GM12878 (cell line): ENCODE measurements around the gene HOXB1. TPM values are rescaled to one million over a fixed set of nuclear protein-coding genes. Genes with fewer than 3 reads are reported as not detected.

Experiments
- ATAC-seq: fragments of 200-7000 bp; cut with Tn5 transposase; 3 replicates; pipeline ENCODE4 v1.9.1; 2020; ENCODE audit warnings: mild to moderate bottlenecking, moderate library complexity
- BruUV-seq: library from RNA; stranded (reverse); fragments of 400-500 nt; replicated peaks from 2 replicates; lab custom pipeline; 2021; lab: Mats Ljungman, UMichigan
- CTCF ChIA-PET: fragments of 300-600 bp; sonication (Branson Sonifier 250); formaldehyde crosslinking; extraction: SDS; loops from one replicate; lab custom pipeline; 2021; ENCODE audit warnings: inconsistent platforms; lab: Yijun Ruan, JAX
- POLR2A ChIA-PET: fragments of 350-600 bp; formaldehyde crosslinking; extraction: SDS; loops from one replicate; lab custom pipeline; 2021; ENCODE audit warnings: inconsistent platforms; lab: Charles Lee
- RAD21 ChIA-PET: fragments of 300-600 bp; sonication (Branson Sonifier 250); formaldehyde crosslinking; loops from one replicate; lab custom pipeline; 2023; ENCODE audit warnings: antibody characterized with exemption; ENCODE audit not compliant: unreplicated experiment; lab: Charles Lee
- SMC1A ChIA-PET: fragments of 300-600 bp; sonication (Branson Sonifier 250); formaldehyde crosslinking; loops from one replicate; lab custom pipeline; 2023; ENCODE audit not compliant: unreplicated experiment, uncharacterized antibody; lab: Charles Lee
- DNase-seq: peaks from one replicate; pipeline ENCODE4 v3.0.0-alpha.2; 2011; ENCODE audit warnings: low read depth, low spot score
- FAIRE-seq: peaks from 3 replicates; lab custom pipeline; 2011; peaks lifted over from hg19 to GRCh38; lab: Jason Lieb, UNC
- H2AFZ ChIP-seq: 2 replicates; pipeline ENCODE4 v1.6.0; 2011; ENCODE audit warnings: low read depth, low read length, control low read depth; ENCODE audit not compliant: control insufficient read depth
- H3K27ac ChIP-seq: 2 replicates; pipeline ENCODE4 v1.5.1; 2011; ENCODE audit warnings: control low read depth; ENCODE audit not compliant: control insufficient read depth, insufficient read depth
- H3K27me3 ChIP-seq, 2 experiments: replicated peaks in 1 of 2; 2 replicates each; pipeline versions ENCODE4 v1.6.0 to v1.6.1; 2011; ENCODE audit warnings: low read length in 1 of 2; ENCODE audit not compliant: control insufficient read depth in 2 of 2, insufficient read depth in 2 of 2
- H3K36me3 ChIP-seq, 2 experiments: 2 replicates each; pipeline ENCODE4 v1.5.1; 2011; ENCODE audit warnings: low read length in 1 of 2; ENCODE audit not compliant: control insufficient read depth in 2 of 2, insufficient read depth in 2 of 2
- H3K4me1 ChIP-seq: 2 replicates; pipeline ENCODE4 v1.6.1; 2011; ENCODE audit warnings: mild to moderate bottlenecking, low read length, moderate library complexity, mixed read lengths; ENCODE audit not compliant: control insufficient read depth, insufficient read depth
- H3K4me2 ChIP-seq: 2 replicates; pipeline ENCODE4 v1.6.0; 2011; ENCODE audit warnings: control low read depth; ENCODE audit not compliant: control insufficient read depth, insufficient read depth
- H3K4me3 ChIP-seq: fragments of 200-600 bp; sonication (generic); 2 replicates; pipeline ENCODE4 v1.5.1; 2016
- H3K79me2 ChIP-seq: 2 replicates; pipeline ENCODE4 v1.6.0; 2011; ENCODE audit warnings: low read length; ENCODE audit not compliant: control insufficient read depth, insufficient read depth
- H3K9ac ChIP-seq: 2 replicates; pipeline ENCODE4 v1.8.0; 2011; ENCODE audit warnings: low read length, control low read depth, mixed read lengths; ENCODE audit not compliant: control insufficient read depth, insufficient read depth
- H3K9me3 ChIP-seq: replicated peaks from 3 replicates; pipeline ENCODE4 v1.5.1; 2011; ENCODE audit warnings: mild to moderate bottlenecking, low read length; ENCODE audit not compliant: control insufficient read depth, insufficient read depth
- H4K20me1 ChIP-seq: 2 replicates; pipeline ENCODE4 v1.6.0; 2011; ENCODE audit not compliant: control insufficient read depth, insufficient read depth
- BACH1 ChIP-seq: fragments of 450-650 bp; IDR thresholded peaks from 2 replicates; pipeline ENCODE4 v1.6.1; 2017; ENCODE audit warnings: mild to moderate bottlenecking, borderline replicate concordance
- CBFB ChIP-seq: IDR thresholded peaks from 2 replicates; pipeline ENCODE4 v1.6.1; 2016; ENCODE audit warnings: antibody characterized with exemption, low read depth
- CBX5 ChIP-seq: sonication (generic); IDR thresholded peaks from 2 replicates; pipeline ENCODE4 v1.6.1; 2016; ENCODE audit warnings: low read depth, moderate library complexity, mild to moderate bottlenecking, inconsistent platforms
- EGR1 ChIP-seq, 2 experiments: IDR thresholded peaks; 1 replicate in 1 of 2; 2 replicates in 1 of 2; pipeline ENCODE4 v1.6.1; 2011 to 2012; ENCODE audit warnings: low read depth in 2 of 2, low read length in 2 of 2, borderline replicate concordance in 1 of 2, mild to moderate bottlenecking in 1 of 2, moderate library complexity in 1 of 2
- ESRRA ChIP-seq: IDR thresholded peaks from 2 replicates; pipeline ENCODE4 v1.6.1; 2012; ENCODE audit warnings: mild to moderate bottlenecking, low read length, improper control_type of control experiment
- IRF3 ChIP-seq: fragments of 450-650 bp; IDR thresholded peaks from 2 replicates; pipeline ENCODE4 v1.6.1; 2014; ENCODE audit warnings: mild to moderate bottlenecking
- NRF1 ChIP-seq: conservative IDR thresholded peaks from 2 replicates; pipeline ENCODE4 v1.6.1; 2011; ENCODE audit warnings: mild to moderate bottlenecking, low read depth, low read length, improper control_type of control experiment
- POLR2A ChIP-seq: IDR thresholded peaks from 2 replicates; pipeline ENCODE4 v1.6.1; 2011; ENCODE audit warnings: low read depth, mild to moderate bottlenecking, low read length
- POU2F2 ChIP-seq: IDR thresholded peaks from 3 replicates; pipeline ENCODE4 v1.6.1; 2011; ENCODE audit warnings: low read depth, mild to moderate bottlenecking, low read length, borderline replicate concordance
- RBBP5 ChIP-seq: fragments of 200-600 bp; sonication (generic); conservative IDR thresholded peaks from 2 replicates; pipeline ENCODE4 v1.6.1; 2016
- STAT1 ChIP-seq: fragments of 450-650 bp; conservative IDR thresholded peaks from 2 replicates; pipeline ENCODE4 v1.6.1; 2014; ENCODE audit warnings: antibody characterized with exemption, mild to moderate bottlenecking
- TAF1 ChIP-seq: IDR thresholded peaks from 2 replicates; pipeline ENCODE4 v1.6.1; 2011; ENCODE audit warnings: mild to moderate bottlenecking, low read depth, low read length, borderline replicate concordance
- TBL1XR1 ChIP-seq: IDR thresholded peaks from 2 replicates; pipeline ENCODE4 v1.6.1; 2012; ENCODE audit warnings: low read depth, low read length, improper control_type of control experiment
- TCF3 ChIP-seq: IDR thresholded peaks from 2 replicates; pipeline ENCODE4 v1.6.1; 2012; ENCODE audit warnings: low read depth, mild to moderate bottlenecking, low read length, borderline replicate concordance; ENCODE audit not compliant: insufficient read depth
- ZNF274 ChIP-seq: IDR thresholded peaks from one replicate; pipeline ENCODE4 v1.8.0; 2011; ENCODE audit not compliant: insufficient read length, insufficient read depth
- WGBS: methylation state at CpG from one replicate; pipeline ENCODE4 v1.1.6; 2016; ENCODE audit warnings: low lambda C conversion rate; ENCODE audit not compliant: insufficient replicate concordance, insufficient coverage; ENCODE audit errors: missing lambda C conversion rate; 5-methylcytosine and 5-hydroxymethylcytosine counted together
- in situ Hi-C: fragments of 300-500 bp; cut with MboI; formaldehyde crosslinking; loops from 9 replicates; pipeline ENCODE4 v1.14.3; 2018; ENCODE audit warnings: mixed read lengths
- intact Hi-C: fragments of 100-400 bp; cut with micrococcal nuclease; formaldehyde crosslinking; loops from one replicate; pipeline ENCODE4 v1.14.2; 2022; ENCODE audit not compliant: unreplicated experiment
- polyA plus RNA-seq, 11 experiments: library from polyadenylated mRNA; depleted of rRNA in 4 of 11; unstranded in 6 of 11; stranded (reverse) in 5 of 11; fragments of >200 nt; fragmentation: Nextera tagmentation in 4 of 11; fragmentation: Illumina TruSeq in 1 of 11; extraction: Ambion mirVana in 4 of 11; extraction: Trizol in 1 of 11; gene quantifications; 1 replicate in 1 of 11; 2 replicates in 10 of 11; pipeline versions ENCODE4 v1.2.1 to v1.2.3, GENCODE V29; 2011 to 2016; ENCODE audit warnings: inconsistent platforms in 2 of 11, missing spikeins in 2 of 11, low read depth in 1 of 11
- total RNA-seq, 4 experiments: library from RNA; depleted of rRNA in 3 of 4; stranded (reverse); fragments of >200 nt in 3 of 4; fragmentation: Illumina TruSeq in 1 of 4; extraction: Trizol in 1 of 4; gene quantifications; 2 replicates each; pipeline versions ENCODE4 v1.2.1 to v1.2.3, GENCODE V29; 2013 to 2021

HOXB1 gene
- total and polyA plus RNA-seq, 10 of the 15 experiments (the other 5 are each of a cell fraction or from before 2014, with no cell fraction given) = not detected

GRCh38 chr17:48499735-48500434 lies 30.9 kb downstream of the HOXB1 start (continued):
- TF ChIP-seq IRF3 = no peak

- H3K36me3 ChIP-seq = no peaks in the 10 kb centered on the region
- DNase-seq = no peak
- H2AFZ ChIP-seq = no peak overlapping the region
- H4K20me1 ChIP-seq = no peaks in the 10 kb centered on the region
- ChIA-PET POLR2A (interaction anchor here (0.6 kb wide), 1 partner anchor 36 kb away, joined by 5 read pairs; no protein-coding TSS in a partner anchor), RAD21 (interaction anchor here (0.9 to 1.5 kb wide), 3 partner anchors 14 to 108 kb away, joined by 3 to 4 read pairs (median 3); no protein-coding TSS in a partner anchor), CTCF (interaction anchor here (1.0 to 1.1 kb wide), 3 partner anchors 43 to 94 kb away, joined by 3 to 4 read pairs (median 3); partner anchors contain the start of gene HOXB5), SMC1A (interaction anchor here (0.8 to 2.6 kb wide), 6 partner anchors 13 to 133 kb away, joined by 3 to 9 read pairs (median 4); partner anchors contain the start of gene HOXB5)
- H3K4me3 ChIP-seq = no peak overlapping the region
- no peaks in the 10 kb centered on the region for H3K27me3 ChIP-seq
- ATAC-seq = no peak
- no peak overlapping the region for H3K4me2 ChIP-seq
- no peaks in the 10 kb centered on the region for H3K4me1 ChIP-seq
- H3K9ac ChIP-seq = no peak overlapping the region
- FAIRE-seq = no peak
- BruUV-seq = no TSS peak
- no peaks in the 10 kb centered on the region for H3K9me3 ChIP-seq
- intact Hi-C loops (no loop called here), in situ Hi-C loops (no loop called here)
- TF ChIP-seq BACH1 = no peak
- TF ChIP-seq ZNF274 = no peak
- no peak for TF ChIP-seq NRF1
- no peak for TF ChIP-seq POLR2A
- no peak for TF ChIP-seq EGR1 (IDR thresholded peaks at IDR 0.05; ENCODE audit: borderline replicate concordance in 1 of 2, low read depth in 2 of 2, low read length in 2 of 2)
- TF ChIP-seq CBX5 = no peak
- TF ChIP-seq TCF3 = no peak
- no peak for TF ChIP-seq TAF1
- no peak for TF ChIP-seq ESRRA
- TF ChIP-seq TBL1XR1 = no peak
- no peak for TF ChIP-seq CBFB
- no peak for TF ChIP-seq POU2F2
- TF ChIP-seq RBBP5 = no peak
- TF ChIP-seq STAT1 = no peak
- WGBS = 83% methylated on average over 3 of the region's 3 CpGs
- H3K79me2 ChIP-seq = no peaks in the 10 kb centered on the region
- H3K27ac ChIP-seq = no peak overlapping the region
Observed at GRCh38 chr17:48499248-48499647, 31.6 kb downstream of the HOXB1 start.
